HCT116 (cell line): ENCODE measurements around the gene CLASP2.

Source experiments
- CEBPB ChIP-seq: IDR thresholded peaks from 2 replicates; pipeline ENCODE4 v1.6.1; 2012; ENCODE audit warnings: low read depth
- CTCF ChIP-seq, 3 experiments: fragments of 200-600 bp in 1 of 3; sonication (generic) in 1 of 3; IDR thresholded peaks in 2 of 3; conservative IDR thresholded peaks in 1 of 3; 2 replicates each; pipeline ENCODE4 v1.5.1; 2012 to 2017; ENCODE audit warnings: low read depth in 2 of 3, low read length in 2 of 3, antibody characterized with exemption in 1 of 3, borderline replicate concordance in 1 of 3, control low read depth in 1 of 3, mild to moderate bottlenecking in 1 of 3, mixed read lengths in 1 of 3, mixed run types in 1 of 3, moderate library complexity in 1 of 3; ENCODE audit not compliant: insufficient read depth in 1 of 3
- EGR1 ChIP-seq: IDR thresholded peaks from 2 replicates; pipeline ENCODE4 v1.6.1; 2012; ENCODE audit warnings: low read depth
- ELF1 ChIP-seq: IDR thresholded peaks from 2 replicates; pipeline ENCODE4 v1.6.1; 2012; ENCODE audit warnings: low read depth, borderline replicate concordance
- EZH2 ChIP-seq: fragments of 200-600 bp; sonication (generic); IDR thresholded peaks from 2 replicates; pipeline ENCODE4 v1.6.1; 2017; ENCODE audit warnings: antibody characterized with exemption, mixed run types
- EZH2phosphoT487 ChIP-seq: fragments of 200-600 bp; IDR thresholded peaks from 2 replicates; pipeline ENCODE4 v1.6.1; 2018; ENCODE audit warnings: antibody characterized with exemption, borderline replicate concordance
- JUND ChIP-seq: IDR thresholded peaks from 2 replicates; pipeline ENCODE4 v1.6.1; 2012
- POLR2A ChIP-seq: IDR thresholded peaks from 2 replicates; pipeline ENCODE4 v1.7.0; 2011; ENCODE audit warnings: borderline replicate concordance; ENCODE audit not compliant: insufficient read depth, insufficient read length; ENCODE audit errors: extremely low read depth
- POLR2AphosphoS5 ChIP-seq: IDR thresholded peaks from 2 replicates; pipeline ENCODE4 v1.6.1; 2011; ENCODE audit warnings: mild to moderate bottlenecking, low read depth, low read length, moderate library complexity
- REST ChIP-seq: IDR thresholded peaks from 2 replicates; pipeline ENCODE4 v1.6.1; 2012; ENCODE audit warnings: low read depth
- SRF ChIP-seq: IDR thresholded peaks from 2 replicates; pipeline ENCODE4 v1.6.1; 2012; ENCODE audit warnings: low read depth
- ZNF274 ChIP-seq: fragments of 200-500 bp; sonication (Bioruptor generic); IDR thresholded peaks from 2 replicates; pipeline ENCODE4 v1.6.1; 2014; ENCODE audit warnings: mild to moderate bottlenecking, low read depth, low read length, inconsistent platforms
- TF ChIP-seq, protein P1 (sequence below): IDR thresholded peaks from 2 replicates; pipeline ENCODE4 v1.6.1; 2012

DNA sequence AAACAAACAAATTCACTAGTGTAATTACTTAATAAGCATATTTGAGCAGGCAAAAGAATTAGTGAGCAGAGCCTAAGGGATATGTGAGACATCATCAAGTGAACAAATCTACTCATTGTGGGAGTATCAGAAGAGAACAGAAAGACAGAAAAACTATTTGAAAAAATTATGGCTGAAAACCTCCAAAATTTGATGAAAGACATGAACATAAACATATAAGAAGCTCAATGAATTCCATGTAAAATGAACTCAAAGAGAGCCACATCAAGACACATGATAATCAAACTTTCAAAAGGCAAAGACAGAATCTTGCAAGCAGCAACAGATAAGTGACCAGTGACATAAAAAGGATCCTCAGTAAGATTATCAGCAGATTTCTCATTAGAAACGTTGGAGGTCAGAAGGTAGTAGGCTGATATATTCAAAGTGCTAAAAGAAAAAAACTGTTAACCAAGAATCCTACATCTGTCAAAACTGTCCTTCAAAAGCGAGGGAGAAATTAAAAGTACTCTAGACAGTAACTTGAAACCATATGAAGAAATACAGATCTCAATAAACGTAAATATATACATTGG, 194.9 kb downstream of the CLASP2 start:
- TF ChIP-seq POLR2A = no peak
- TF ChIP-seq CTCF (IDR thresholded peaks at IDR 0.05 in 2 of 3, conservative IDR thresholded peaks at IDR 0.05 in 1 of 3; ENCODE audit: borderline replicate concordance in 1 of 3, insufficient read depth in 1 of 3, low read depth in 2 of 3, low read length in 2 of 3) = no peak
- no peak for TF ChIP-seq REST
- no peak for TF ChIP-seq ZNF274
- no peak for TF ChIP-seq EZH2
- no peak for TF ChIP-seq POLR2AphosphoS5
- TF ChIP-seq JUND = no peak
- no peak for TF ChIP-seq EGR1
- TF ChIP-seq SRF = no peak
- no peak for TF ChIP-seq ELF1
- TF ChIP-seq EZH2phosphoT487 = no peak
- TF ChIP-seq CEBPB = no peak
- TF ChIP-seq, protein P1, sequence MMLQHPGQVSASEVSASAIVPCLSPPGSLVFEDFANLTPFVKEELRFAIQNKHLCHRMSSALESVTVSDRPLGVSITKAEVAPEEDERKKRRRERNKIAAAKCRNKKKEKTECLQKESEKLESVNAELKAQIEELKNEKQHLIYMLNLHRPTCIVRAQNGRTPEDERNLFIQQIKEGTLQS = no peak
